DND-41 (cell line): ENCODE results near the gene NRXN3.

Experiments used
- ATAC-seq: fragments of 200-7000 bp; cut with Tn5 transposase; 3 replicates; pipeline ENCODE4 v1.9.1; 2021; ENCODE audit warnings: low read depth; ENCODE audit not compliant: insufficient read depth
- DNase-seq: peaks from one replicate; pipeline ENCODE4 v3.0.0-alpha.2; 2020
- H2AFZ ChIP-seq: 2 replicates; pipeline ENCODE4 v1.6.0; 2012; ENCODE audit warnings: low read depth, low read length
- H3K27ac ChIP-seq: 2 replicates; pipeline ENCODE4 v1.5.1; 2012; ENCODE audit warnings: low read length, inconsistent platforms
- H3K27me3 ChIP-seq: fragments of 200-600 bp; sonication (generic); 2 replicates; pipeline ENCODE4 v1.6.0; 2012; ENCODE audit warnings: low read length, mild to moderate bottlenecking, inconsistent platforms; ENCODE audit not compliant: insufficient read depth, poor library complexity
- H3K36me3 ChIP-seq: 2 replicates; pipeline ENCODE4 v1.5.1; 2012; ENCODE audit warnings: low read length, inconsistent platforms; ENCODE audit not compliant: insufficient read depth
- H3K4me1 ChIP-seq: 2 replicates; pipeline ENCODE4 v1.5.1; 2012; ENCODE audit warnings: mild to moderate bottlenecking, low read length; ENCODE audit not compliant: insufficient read depth
- H3K4me2 ChIP-seq: 2 replicates; pipeline ENCODE4 v1.6.0; 2012; ENCODE audit warnings: mild to moderate bottlenecking, moderate library complexity, low read length, inconsistent platforms; ENCODE audit not compliant: insufficient read depth
- H3K4me3 ChIP-seq, 2 experiments: fragments of 200-600 bp in 1 of 2; shearing (Covaris generic) in 1 of 2; 2 replicates each; pipeline ENCODE4 v1.5.1; 2012 to 2016; ENCODE audit warnings: inconsistent platforms in 2 of 2, low read length in 2 of 2, mild to moderate bottlenecking in 2 of 2, low read depth in 1 of 2, moderate library complexity in 1 of 2
- H3K79me2 ChIP-seq: 2 replicates; pipeline ENCODE4 v1.6.0; 2012; ENCODE audit warnings: low read length, inconsistent platforms; ENCODE audit not compliant: insufficient read depth
- H3K9ac ChIP-seq: 2 replicates; pipeline ENCODE4 v1.6.0; 2012; ENCODE audit warnings: low read depth, mild to moderate bottlenecking, inconsistent platforms, low read length, moderate library complexity
- H3K9me3 ChIP-seq: 2 replicates; pipeline ENCODE4 v1.5.1; 2012; ENCODE audit warnings: low read length, moderate library complexity, mild to moderate bottlenecking, inconsistent platforms; ENCODE audit not compliant: insufficient read depth, severe bottlenecking
- H4K20me1 ChIP-seq: 2 replicates; pipeline ENCODE4 v1.6.0; 2012; ENCODE audit warnings: low read length; ENCODE audit not compliant: insufficient read depth
- EZH2 ChIP-seq: IDR thresholded peaks from 3 replicates; pipeline ENCODE4 v1.6.1; 2012; ENCODE audit warnings: borderline replicate concordance, low read depth, mild to moderate bottlenecking, moderate library complexity, low read length, inconsistent platforms; ENCODE audit not compliant: severe bottlenecking
- TF ChIP-seq, protein P1 (sequence below): IDR thresholded peaks from 2 replicates; pipeline ENCODE4 v1.5.1; 2012; ENCODE audit warnings: borderline replicate concordance, low read length, moderate library complexity, mild to moderate bottlenecking; ENCODE audit not compliant: poor library complexity, severe bottlenecking; ENCODE audit errors: extremely low read depth

The NRXN3 gene

DNA sequence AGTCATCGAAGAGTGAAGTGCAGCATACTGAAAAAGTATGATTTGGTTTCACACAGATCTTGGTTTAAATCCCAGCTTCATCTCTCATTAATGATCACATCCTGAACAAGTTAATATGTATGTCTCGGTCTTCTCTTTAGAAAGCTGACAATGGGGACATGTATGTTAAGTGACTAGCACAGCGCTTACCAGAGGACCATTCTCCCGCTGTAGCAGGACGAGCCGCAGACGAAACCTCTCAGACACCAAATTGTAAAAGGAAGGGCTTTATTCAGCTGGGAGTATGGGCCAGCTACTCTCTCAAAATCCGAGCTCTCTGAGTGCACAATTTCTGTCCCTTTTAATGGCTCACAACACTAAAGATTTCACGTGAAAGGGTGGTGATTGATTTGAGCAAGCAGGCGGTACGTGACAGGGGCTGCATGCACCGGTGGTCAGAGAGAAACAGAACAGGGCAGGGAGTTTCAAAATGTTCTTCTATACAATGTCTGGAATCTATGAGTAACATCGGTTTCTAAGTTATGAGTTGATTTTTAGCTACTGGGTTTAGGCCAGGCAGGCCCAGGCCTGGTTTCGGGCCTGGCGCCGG, 1358.7 kb downstream of the NRXN3 start:
- Histone ChIP-seq H3K27ac (no peak overlapping the region), H3K9ac (no peak overlapping the region), H3K36me3 (no peaks in the 10 kb centered on the region), H3K4me3 (no peak overlapping the region), H3K9me3 (no peaks in the 10 kb centered on the region), H3K79me2 (no peaks in the 10 kb centered on the region), H2AFZ (no peak overlapping the region), H4K20me1 (no peaks in the 10 kb centered on the region), H3K4me2 (no peak overlapping the region), H3K4me1 (no peaks in the 10 kb centered on the region), H3K27me3 (no peaks in the 10 kb centered on the region)
- DNase-seq (no peak), ATAC-seq (no peak)
- TF ChIP-seq, protein P1, sequence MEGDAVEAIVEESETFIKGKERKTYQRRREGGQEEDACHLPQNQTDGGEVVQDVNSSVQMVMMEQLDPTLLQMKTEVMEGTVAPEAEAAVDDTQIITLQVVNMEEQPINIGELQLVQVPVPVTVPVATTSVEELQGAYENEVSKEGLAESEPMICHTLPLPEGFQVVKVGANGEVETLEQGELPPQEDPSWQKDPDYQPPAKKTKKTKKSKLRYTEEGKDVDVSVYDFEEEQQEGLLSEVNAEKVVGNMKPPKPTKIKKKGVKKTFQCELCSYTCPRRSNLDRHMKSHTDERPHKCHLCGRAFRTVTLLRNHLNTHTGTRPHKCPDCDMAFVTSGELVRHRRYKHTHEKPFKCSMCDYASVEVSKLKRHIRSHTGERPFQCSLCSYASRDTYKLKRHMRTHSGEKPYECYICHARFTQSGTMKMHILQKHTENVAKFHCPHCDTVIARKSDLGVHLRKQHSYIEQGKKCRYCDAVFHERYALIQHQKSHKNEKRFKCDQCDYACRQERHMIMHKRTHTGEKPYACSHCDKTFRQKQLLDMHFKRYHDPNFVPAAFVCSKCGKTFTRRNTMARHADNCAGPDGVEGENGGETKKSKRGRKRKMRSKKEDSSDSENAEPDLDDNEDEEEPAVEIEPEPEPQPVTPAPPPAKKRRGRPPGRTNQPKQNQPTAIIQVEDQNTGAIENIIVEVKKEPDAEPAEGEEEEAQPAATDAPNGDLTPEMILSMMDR, result no peak

DNA sequence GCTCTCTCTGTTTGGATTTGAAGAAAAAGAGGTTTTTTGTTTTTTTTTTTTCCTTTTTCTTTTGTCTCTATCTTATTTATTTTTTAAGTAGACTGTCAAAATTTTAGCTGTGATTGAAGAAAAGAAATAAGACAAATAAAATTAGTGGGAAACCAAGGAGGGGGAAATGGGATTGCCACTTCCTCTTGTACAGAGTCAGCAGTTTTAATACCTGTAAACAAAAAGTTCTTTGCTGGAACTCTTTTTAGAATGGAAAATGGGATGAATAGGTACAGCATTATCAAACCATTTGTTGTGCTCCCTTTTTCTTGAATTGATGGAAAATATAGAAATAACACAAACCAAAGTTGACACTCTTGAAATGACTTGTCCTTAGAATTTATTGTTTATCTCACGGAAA, 1360.4 kb downstream of the NRXN3 start:
- no peaks in the 10 kb centered on the region for H3K27me3 ChIP-seq
- H3K9ac ChIP-seq, result no peak overlapping the region
- H3K36me3 ChIP-seq, result no peaks in the 10 kb centered on the region
- TF ChIP-seq, protein P1, result no peak
- TF ChIP-seq EZH2, result no peak
- ATAC-seq (no peak), DNase-seq (no peak)
- H3K4me1 ChIP-seq, result no peaks in the 10 kb centered on the region
- H3K79me2 ChIP-seq, result no peaks in the 10 kb centered on the region
- no peak overlapping the region for H3K27ac ChIP-seq
- H3K9me3 ChIP-seq, result no peaks in the 10 kb centered on the region
- H3K4me2 ChIP-seq, result no peak overlapping the region
- H2AFZ ChIP-seq, result no peak overlapping the region
- H4K20me1 ChIP-seq, result no peaks in the 10 kb centered on the region
- no peak overlapping the region for H3K4me3 ChIP-seq

GRCh38 chr14:79534703-79535353, 1364.7 kb downstream of the NRXN3 start:
- Histone ChIP-seq H4K20me1 (no peaks in the 10 kb centered on the region), H3K9ac (no peak overlapping the region), H3K9me3 (no peaks in the 10 kb centered on the region), H3K27me3 (no peaks in the 10 kb centered on the region), H3K36me3 (no peaks in the 10 kb centered on the region), H3K4me2 (no peak overlapping the region), H2AFZ (no peak overlapping the region), H3K4me1 (no peaks in the 10 kb centered on the region), H3K79me2 (no peaks in the 10 kb centered on the region), H3K4me3 (no peak overlapping the region), H3K27ac (no peak overlapping the region)
- no peak for DNase-seq
- no peak for ATAC-seq
- no peak for TF ChIP-seq EZH2
- TF ChIP-seq, protein P1, result no peak
